Neural crest cell (in vitro differentiated cells): ENCODE results near the gene RET. TPM values are rescaled to one million over a fixed set of nuclear protein-coding genes. Genes with fewer than 3 reads are reported as not detected.

Experiments used
- DNase-seq: peaks from one replicate; pipeline ENCODE4 v3.0.0; 2021; ENCODE audit warnings: low read depth, mixed read lengths, low spot score
- H3K27ac Mint-ChIP-seq: one replicate; pipeline ENCODE4 v1.8.0; 2021; ENCODE audit warnings: mild to moderate bottlenecking, mixed read lengths; ENCODE audit not compliant: unreplicated experiment
- H3K27me3 Mint-ChIP-seq: 2 replicates; pipeline ENCODE4 v1.8.0; 2021; ENCODE audit warnings: low read depth, mild to moderate bottlenecking, mixed read lengths
- H3K36me3 Mint-ChIP-seq: 2 replicates; pipeline ENCODE4 v1.8.0; 2021; ENCODE audit warnings: low read depth, mild to moderate bottlenecking, mixed read lengths
- H3K4me1 Mint-ChIP-seq: 2 replicates; pipeline ENCODE4 v1.8.0; 2021; ENCODE audit warnings: mixed read lengths
- H3K4me3 Mint-ChIP-seq: one replicate; pipeline ENCODE4 v1.8.0; 2021; ENCODE audit warnings: mild to moderate bottlenecking, mixed read lengths
- H3K9me3 Mint-ChIP-seq: 2 replicates; pipeline ENCODE4 v1.8.0; 2021; ENCODE audit warnings: mixed read lengths
- total RNA-seq: library from RNA; stranded (reverse); gene quantifications from 2 replicates; pipeline ENCODE4 v1.2.1, GENCODE V29; 2021
- TF ChIP-seq, protein P1 (sequence below): fragments of 200-600 bp; sonication (generic); conservative IDR thresholded peaks from 2 replicates; pipeline ENCODE4 v1.5.0; 2021; ENCODE audit warnings: antibody characterized with exemption, mild to moderate bottlenecking

RET gene
- total RNA-seq, 1 donor from 2014 or later, result 1.6 TPM

DNA sequence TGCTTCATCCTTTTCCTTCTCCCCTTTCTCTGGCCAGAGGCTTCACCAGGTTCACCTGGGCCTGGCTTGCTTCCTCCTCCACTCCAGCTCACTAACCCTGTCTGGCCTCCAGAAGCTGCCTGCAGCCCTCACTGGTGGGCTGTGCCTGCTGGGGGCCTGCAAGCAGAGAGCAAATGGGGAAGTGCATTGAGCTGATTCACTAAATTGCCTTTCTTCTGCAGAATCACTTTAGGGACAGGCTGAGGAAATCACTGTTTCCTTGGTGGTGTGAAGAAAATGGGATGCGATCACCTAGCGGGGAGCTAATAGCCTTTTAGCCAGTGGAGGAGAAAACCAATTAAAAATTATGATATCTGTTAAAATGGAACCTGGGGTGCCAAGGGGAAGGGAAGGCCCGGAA, 3.0 kb downstream of the RET start:
- Mint-ChIP-seq H3K4me1 (peaks cover 3% of the 10 kb centered on the region), H3K27ac (no peak overlapping the region), H3K4me3 (no peak overlapping the region), H3K9me3 (no peaks in the 10 kb centered on the region), H3K27me3 (peaks cover 60% of the 10 kb centered on the region), H3K36me3 (no peaks in the 10 kb centered on the region)
- TF ChIP-seq, protein P1, sequence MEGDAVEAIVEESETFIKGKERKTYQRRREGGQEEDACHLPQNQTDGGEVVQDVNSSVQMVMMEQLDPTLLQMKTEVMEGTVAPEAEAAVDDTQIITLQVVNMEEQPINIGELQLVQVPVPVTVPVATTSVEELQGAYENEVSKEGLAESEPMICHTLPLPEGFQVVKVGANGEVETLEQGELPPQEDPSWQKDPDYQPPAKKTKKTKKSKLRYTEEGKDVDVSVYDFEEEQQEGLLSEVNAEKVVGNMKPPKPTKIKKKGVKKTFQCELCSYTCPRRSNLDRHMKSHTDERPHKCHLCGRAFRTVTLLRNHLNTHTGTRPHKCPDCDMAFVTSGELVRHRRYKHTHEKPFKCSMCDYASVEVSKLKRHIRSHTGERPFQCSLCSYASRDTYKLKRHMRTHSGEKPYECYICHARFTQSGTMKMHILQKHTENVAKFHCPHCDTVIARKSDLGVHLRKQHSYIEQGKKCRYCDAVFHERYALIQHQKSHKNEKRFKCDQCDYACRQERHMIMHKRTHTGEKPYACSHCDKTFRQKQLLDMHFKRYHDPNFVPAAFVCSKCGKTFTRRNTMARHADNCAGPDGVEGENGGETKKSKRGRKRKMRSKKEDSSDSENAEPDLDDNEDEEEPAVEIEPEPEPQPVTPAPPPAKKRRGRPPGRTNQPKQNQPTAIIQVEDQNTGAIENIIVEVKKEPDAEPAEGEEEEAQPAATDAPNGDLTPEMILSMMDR, result no peak
- no peak for DNase-seq

DNA sequence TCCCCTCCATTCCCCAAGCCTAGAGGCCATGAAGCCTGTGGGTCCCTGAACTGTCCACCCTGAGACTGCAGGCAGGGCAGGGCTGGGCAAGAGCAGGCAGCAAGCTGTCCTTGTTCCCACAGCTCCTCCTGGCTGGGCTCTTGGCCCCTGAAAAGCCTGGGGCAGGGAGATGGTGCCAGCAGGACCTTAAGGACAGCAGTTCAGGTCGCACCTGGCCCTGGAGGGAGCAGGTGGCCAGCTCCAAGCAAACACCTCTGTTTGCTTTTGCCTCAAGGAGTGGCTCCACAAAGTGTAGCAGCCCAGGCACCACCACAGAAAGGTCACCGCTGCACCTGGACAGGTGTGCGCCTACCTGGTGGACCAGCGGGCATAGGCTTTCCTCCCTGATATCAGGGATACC, 5.2 kb downstream of the RET start:
- DNase-seq, result no peak
- Mint-ChIP-seq H3K27me3 (peaks cover 45% of the 10 kb centered on the region), H3K36me3 (no peaks in the 10 kb centered on the region), H3K4me1 (no peaks in the 10 kb centered on the region), H3K4me3 (no peak overlapping the region), H3K27ac (no peak overlapping the region), H3K9me3 (no peaks in the 10 kb centered on the region)
- TF ChIP-seq, protein P1, result no peak

DNA sequence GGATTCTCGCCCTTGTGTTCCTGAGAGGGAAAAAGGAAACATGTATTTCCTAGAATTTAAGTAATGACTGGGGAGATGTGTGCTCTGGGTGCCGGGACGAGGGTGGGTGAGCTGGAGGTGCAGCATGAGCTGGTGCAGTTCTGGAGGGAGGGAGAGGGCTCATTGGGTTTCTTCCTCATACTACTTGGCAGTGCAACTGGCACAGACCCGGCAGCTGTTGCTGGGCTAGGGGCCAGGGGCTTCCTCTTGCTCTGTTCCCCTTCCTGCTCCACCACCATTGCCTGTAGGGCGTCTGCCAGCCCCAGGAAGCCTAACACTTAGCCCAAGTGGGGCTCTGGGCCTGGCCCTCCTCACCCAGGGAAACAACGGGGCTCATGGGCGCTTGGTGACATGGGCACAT, 5.9 kb downstream of the RET start:
- Mint-ChIP-seq H3K4me3 (no peak overlapping the region), H3K4me1 (no peaks in the 10 kb centered on the region), H3K27me3 (peaks cover 43% of the 10 kb centered on the region), H3K36me3 (no peaks in the 10 kb centered on the region), H3K9me3 (no peaks in the 10 kb centered on the region), H3K27ac (no peak overlapping the region)
- no peak for DNase-seq
- TF ChIP-seq, protein P1, result no peak

DNA sequence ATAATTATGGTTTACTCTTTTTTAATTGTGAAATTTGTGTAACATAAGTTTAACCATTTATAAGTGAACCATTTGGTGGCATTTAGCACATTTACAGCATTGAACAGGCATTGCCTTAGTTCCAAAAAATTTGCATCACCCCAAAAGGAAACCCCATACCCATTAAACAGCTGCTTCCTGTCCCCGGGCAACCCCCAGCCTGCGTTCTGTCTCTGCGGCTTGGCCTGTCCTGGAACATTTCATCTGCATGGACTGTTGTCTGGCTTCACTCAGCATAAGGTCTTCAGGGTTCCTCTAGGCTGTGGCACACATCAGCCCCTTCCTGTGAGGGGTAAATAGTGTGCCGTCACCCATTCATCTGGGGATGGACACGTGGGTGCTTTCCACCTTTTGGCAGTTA, 6.9 kb downstream of the RET start:
- peaks cover 34% of the 10 kb centered on the region for H3K27me3 Mint-ChIP-seq
- H3K9me3 Mint-ChIP-seq, result no peaks in the 10 kb centered on the region
- H3K4me1 Mint-ChIP-seq, result no peaks in the 10 kb centered on the region
- TF ChIP-seq, protein P1, result no peak
- H3K4me3 Mint-ChIP-seq, result no peak overlapping the region
- no peaks in the 10 kb centered on the region for H3K36me3 Mint-ChIP-seq
- no peak overlapping the region for H3K27ac Mint-ChIP-seq
- no peak for DNase-seq

DNA sequence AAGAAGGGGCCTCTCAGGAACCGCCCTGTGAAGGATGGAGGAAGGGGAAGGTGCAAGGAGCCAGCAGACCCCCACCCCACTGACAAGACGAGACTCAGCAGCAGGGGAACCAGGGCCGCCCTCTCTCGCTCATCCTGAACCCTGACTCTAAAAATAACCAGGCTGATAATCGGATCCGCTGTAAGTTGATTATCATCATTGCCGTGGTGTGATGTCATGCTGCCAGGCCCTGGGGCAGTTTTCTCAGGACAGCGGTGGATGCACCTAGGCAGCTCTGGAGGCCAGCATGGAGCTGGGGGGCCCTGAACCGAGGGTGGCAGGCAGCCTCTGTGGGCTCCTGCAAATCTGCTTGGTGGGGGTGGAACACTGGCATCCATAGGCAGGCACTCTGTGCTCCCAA, 7.9 kb downstream of the RET start:
- H3K27ac Mint-ChIP-seq, result no peak overlapping the region
- no peak for DNase-seq
- TF ChIP-seq, protein P1, result no peak
- no peaks in the 10 kb centered on the region for H3K4me1 Mint-ChIP-seq
- no peaks in the 10 kb centered on the region for H3K9me3 Mint-ChIP-seq
- H3K27me3 Mint-ChIP-seq, result peaks cover 24% of the 10 kb centered on the region
- no peaks in the 10 kb centered on the region for H3K36me3 Mint-ChIP-seq
- no peak overlapping the region for H3K4me3 Mint-ChIP-seq

DNA sequence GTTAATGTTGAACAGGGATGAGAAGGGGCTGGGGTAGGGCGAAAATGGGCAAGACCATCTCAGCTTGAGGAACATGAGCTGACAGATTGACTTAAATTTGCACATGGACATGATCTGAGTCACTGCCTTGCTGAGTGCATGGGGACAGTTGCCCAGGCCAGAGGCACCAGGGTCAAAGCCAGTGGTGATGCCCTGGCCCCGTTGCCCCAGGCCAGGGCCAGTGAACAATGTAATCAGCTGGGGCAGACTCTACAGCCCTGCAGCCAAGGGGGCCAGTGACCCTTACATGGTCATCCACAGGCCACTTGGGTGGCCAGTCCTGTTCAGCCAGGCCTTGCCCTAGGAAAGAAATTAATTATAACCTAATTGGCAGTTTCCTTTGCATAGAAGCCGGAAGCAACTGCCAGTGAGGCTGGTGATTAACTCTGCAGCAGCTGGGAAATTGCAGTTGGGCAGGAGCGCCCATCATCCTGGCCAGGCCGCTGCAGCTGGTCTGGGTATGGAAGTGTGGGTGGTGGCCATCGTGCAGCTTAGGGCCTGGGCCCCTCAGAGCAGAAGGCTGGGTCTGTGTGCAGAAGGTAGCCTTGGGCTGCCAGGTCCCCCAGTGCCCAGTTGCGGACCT, 9.6 kb downstream of the RET start:
- Mint-ChIP-seq H3K4me1 (no peaks in the 10 kb centered on the region), H3K27me3 (peaks cover 9% of the 10 kb centered on the region), H3K27ac (no peak overlapping the region), H3K9me3 (no peaks in the 10 kb centered on the region), H3K36me3 (no peaks in the 10 kb centered on the region), H3K4me3 (no peak overlapping the region)
- TF ChIP-seq, protein P1, result no peak
- no peak for DNase-seq
